GM19372 (cell line): Measurements from ENCODE around the gene COPS7A.

Source experiments
- ATAC-seq: cut with Tn5 transposase; IDR thresholded peaks from one replicate; pipeline ENCODE4 v1.9.1; 2021; ENCODE audit warnings: mild to moderate bottlenecking, low read depth, moderate library complexity; ENCODE audit not compliant: unreplicated experiment

COPS7A gene

DNA sequence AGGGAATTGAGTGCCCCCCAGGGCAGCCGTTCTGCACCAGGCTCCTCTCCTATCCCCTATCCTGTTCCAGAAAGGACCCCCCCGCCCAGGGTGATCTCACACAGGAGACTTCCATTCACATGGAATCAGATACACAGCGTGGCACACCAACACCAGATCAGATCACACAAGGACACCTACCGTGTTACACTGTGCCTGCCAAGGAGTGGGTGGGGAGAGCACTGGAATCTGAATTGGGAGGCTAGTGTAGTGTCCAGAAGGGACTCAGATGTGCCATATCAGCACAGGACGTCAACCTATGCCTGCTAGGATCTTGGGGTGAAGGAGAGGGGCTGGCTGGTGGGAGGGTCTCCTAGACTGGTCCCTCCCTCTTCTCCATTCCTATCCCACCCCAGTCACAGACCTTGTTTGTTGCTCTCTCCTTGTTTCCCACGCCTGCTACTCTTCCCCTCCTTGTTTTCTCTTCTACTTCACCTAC is 44.6 kb downstream of the COPS7A start:
- ATAC-seq, result no peak

DNA sequence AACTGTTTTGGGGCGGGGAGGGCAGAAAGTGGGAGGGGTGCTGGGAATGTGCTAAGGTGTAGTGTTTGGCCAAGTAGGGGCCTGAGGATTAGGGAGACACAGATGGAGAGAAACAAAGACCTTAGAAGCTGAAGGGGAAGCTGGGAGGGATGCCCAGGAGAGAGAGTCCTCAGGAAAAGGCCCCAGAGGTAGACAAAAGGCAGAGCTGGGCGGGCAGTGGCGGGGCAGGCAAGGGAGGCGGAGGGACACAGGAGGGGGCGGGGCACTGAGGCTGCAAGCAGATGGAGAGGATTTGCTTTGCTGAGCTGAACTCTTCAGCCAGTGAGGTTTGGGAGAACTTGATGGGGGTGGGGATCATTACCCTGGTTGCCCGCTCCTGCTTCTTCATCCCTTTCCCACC is 45.1 kb downstream of the COPS7A start:
- no peak for ATAC-seq

GRCh38 chr12:6769666-6770065 is 45.8 kb downstream of the COPS7A start:
- ATAC-seq, result no peak

- no peak for ATAC-seq
Observed at GRCh38 chr12:6770094-6770493, 46.2 kb downstream of the COPS7A start.

DNA sequence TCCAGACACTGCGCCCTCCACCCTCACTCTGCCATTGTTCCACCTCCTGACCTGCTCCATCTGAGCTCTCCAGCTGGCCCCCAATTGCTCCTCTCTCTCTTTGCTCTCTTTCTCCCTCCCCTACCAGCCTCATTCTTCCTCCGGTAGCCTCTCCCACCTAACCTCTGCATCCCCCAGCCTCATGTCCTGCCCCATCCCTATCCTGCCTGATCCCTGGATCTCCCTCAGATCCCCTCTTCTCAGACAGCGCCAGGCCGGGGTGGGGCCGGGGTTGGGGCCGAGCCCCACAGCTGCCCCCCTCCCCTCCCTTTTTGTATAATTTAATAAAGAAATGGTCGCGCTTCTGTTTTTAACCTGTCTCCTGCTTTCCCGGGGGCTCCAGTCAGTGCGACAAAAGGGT is 46.8 kb downstream of the COPS7A start:
- no peak for ATAC-seq

- ATAC-seq, result no peak
Observed at GRCh38 chr12:6771091-6771495, 47.2 kb downstream of the COPS7A start.

DNA sequence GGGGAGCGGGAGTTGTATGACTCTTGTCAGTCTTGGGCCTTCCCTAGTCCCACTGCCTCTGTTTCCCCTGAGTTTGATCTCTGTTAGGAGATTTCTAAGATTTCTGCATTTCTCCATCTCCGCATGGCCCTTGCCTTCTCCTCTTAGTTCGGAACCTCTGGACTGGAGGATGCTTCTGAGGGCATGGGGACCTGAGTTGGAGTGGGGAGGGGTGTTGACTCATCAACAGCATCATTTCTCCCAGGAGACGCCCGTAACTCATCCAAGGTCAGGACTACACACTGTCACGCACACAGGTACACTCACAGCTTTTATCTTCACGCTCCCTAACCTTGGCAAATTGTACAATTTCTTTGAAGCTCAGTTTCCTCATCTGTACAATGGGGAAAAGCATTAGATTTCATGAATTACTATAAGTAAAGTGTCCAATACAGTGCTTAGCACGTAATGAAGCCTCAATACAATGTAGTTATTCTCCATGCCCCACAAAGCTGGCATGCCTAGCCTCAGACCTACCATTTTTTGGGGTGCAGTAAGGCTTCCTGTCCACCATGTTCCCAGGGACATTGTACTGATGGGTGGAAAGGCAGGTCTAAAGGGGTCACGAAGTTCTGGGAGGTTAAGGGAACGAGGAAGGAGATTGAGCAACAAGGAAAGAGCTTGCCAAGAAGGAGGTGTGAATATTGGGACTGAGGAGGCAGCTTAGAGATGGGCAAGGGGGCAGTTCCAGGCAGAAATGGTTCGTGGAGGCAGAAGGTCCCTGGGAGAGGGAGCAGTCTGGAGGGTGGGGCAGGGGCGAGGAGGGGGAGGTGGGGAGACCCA is 47.9 kb downstream of the COPS7A start:
- no peak for ATAC-seq

- ATAC-seq, result no peak
Observed at GRCh38 chr12:6772331-6772695, 48.5 kb downstream of the COPS7A start, which contains the start of gene LAG3. Gene LAG3 (plus strand): TSS chr12:6772520. CDS start chr12:6772853, 333 bp downstream.

DNA sequence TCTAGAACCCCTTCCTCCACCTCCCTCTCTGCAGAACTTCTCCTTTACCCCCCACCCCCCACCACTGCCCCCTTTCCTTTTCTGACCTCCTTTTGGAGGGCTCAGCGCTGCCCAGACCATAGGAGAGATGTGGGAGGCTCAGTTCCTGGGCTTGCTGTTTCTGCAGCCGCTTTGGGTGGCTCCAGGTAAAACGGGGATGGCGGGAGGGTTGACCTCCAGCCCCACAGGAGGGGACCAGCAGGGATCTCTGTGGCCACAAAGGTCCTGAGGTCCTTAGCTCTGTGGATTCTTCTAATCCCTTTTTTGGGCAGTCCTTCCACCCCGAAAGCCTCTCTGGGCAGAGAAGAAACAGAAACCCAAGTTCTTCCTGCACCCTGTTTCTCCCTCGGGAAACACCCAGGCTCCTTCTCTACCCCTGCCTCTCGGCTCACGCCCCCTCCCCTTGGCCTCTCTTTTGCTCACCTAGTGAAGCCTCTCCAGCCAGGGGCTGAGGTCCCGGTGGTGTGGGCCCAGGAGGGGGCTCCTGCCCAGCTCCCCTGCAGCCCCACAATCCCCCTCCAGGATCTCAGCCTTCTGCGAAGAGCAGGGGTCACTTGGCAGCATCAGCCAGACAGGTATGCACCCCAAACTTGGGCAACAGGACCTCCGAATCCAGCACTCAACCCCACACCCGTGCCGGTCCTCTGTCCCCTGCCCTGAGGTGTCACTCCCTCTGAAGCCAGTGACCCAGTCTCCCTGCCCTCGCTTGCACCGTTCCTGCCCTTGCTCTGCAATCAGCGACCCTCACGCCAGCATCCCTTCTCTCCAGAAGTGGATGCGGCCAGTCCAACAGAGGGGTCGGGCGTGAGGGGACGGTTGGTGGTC is 49.1 kb downstream of the COPS7A start:
- no peak for ATAC-seq

DNA sequence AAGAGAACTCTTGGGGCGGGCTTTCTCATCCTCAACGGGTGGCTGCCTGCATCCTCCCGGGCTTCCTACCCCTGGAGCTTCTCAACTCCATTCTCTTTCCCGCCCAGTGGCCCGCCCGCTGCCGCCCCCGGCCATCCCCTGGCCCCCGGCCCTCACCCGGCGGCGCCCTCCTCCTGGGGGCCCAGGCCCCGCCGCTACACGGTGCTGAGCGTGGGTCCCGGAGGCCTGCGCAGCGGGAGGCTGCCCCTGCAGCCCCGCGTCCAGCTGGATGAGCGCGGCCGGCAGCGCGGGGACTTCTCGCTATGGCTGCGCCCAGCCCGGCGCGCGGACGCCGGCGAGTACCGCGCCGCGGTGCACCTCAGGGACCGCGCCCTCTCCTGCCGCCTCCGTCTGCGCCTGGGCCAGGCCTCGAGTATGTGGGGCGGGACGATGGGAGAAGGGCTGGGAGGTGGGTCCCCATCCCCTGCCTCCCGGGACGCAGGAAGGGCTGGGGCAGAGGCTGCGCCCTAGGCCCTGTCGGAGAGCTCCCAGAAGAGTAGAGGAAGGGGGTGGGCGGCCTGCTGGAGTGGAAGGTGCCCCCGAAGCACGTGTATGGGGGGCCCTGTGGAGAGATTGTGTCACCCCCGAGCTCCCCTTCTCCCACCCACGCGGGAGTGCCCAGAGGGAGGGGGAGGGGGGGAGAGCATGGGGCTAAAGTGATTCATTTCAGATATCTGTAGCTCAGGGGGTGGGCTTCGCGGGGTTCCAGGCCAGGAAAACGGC is 49.9 kb downstream of the COPS7A start:
- no peak for ATAC-seq

GRCh38 chr12:6774499-6775062 is 50.7 kb downstream of the COPS7A start:
- no peak for ATAC-seq

GRCh38 chr12:6775185-6776174 is 51.6 kb downstream of the COPS7A start:
- no peak for ATAC-seq

DNA sequence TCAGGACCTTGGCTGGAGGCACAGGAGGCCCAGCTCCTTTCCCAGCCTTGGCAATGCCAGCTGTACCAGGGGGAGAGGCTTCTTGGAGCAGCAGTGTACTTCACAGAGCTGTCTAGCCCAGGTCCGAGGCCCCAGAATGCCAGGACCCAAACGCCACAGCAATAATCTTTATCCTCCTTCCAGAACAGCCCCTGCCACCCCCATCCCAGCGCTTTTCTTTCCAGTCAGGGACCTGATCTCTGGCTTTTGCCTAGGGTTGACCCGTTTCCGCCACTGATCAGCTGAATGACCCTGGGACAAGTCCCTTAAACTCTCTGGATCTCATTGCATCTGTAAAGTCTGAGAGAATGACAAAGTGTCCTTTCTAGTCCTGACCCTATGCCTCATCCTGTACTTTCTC is 53.5 kb downstream of the COPS7A start:
- no peak for ATAC-seq

DNA sequence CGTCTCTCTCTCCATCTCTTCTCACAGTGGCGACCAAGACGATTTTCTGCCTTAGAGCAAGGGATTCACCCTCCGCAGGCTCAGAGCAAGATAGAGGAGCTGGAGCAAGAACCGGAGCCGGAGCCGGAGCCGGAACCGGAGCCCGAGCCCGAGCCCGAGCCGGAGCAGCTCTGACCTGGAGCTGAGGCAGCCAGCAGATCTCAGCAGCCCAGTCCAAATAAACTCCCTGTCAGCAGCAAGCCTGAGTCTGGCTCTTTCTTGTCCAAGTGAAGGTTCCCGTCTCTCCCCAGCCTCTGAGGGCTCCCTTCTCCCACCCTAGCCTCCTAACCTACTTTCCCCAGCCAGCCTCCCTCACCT is 54.3 kb downstream of the COPS7A start:
- no peak for ATAC-seq

DNA sequence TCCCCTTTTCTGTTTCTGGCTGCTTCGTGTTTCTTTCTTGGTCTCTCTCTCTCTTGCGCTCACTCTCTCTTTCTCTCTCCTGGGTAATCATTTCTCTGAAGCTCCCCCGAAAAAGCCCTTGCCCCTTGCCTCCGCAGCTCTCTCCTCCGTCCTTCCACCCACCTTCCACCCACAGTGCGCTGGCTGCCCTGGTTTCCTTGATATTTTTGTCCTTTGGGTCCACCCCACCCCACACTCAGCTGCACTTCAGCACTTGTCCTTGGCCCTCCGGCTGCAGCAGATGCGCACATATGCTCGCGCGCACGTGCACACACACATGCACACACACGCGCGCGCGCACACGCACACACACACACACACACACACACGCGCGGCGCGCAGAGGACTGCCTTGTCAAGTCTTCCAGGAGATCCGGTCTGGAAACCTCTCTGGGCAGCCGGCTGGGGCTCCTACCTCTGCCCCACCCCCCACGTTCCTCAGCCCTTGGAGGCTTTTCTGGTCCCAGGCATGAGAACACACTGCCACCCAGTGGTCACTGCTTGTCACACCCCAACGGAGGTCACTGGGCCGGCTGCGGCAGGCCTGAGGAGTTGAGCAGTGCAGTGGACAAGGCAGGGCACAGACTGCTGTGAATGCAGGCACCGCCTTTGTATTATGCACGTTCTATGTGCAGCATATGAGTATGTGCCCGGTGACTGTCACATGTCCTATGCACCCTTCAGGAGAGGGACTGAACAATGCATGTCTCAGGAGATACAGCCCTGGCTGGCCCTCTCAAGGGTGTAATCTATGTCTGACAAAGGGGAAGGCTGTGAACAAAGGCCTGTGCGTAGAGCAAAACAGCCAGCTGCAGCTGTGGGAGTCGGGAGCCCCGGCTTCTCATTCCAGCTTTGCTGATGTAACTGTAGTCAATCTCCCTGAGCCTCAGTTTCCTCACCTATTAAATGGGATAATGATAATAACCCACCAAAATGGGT is 55.0 kb downstream of the COPS7A start:
- peak; percentile 88 for ATAC-seq

GRCh38 chr12:6779708-6780432 is 56.0 kb downstream of the COPS7A start:
- no peak for ATAC-seq

DNA sequence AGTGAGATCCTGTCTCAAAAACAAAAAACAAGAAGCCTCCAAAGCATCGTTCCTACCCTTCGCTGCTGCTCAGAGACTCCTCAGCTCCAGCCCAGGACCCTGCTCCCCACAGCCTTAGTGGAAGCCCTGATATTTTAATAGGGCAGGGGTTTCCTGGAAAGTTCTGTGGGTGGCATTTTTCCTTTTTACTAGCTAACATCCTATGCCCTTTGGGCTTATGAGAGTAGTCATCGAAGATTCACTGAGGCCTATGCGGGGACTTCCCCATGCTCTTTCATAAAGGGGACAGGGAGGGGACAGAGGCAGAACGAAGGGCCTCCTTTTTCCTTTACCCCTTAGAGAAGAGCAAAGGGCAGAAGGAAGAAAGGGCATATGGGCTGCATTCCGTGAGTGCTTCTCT is 56.7 kb downstream of the COPS7A start:
- ATAC-seq, result no peak
